GM12874 (cell line): ENCODE data around the gene PPP1R15B.

Experiments
- CTCF ChIP-seq: IDR thresholded peaks from 2 replicates; pipeline ENCODE4 v1.5.1; 2011; ENCODE audit warnings: low read depth, mild to moderate bottlenecking, control low read depth, low read length, moderate library complexity; ENCODE audit not compliant: insufficient read depth

Gene PPP1R15B

DNA sequence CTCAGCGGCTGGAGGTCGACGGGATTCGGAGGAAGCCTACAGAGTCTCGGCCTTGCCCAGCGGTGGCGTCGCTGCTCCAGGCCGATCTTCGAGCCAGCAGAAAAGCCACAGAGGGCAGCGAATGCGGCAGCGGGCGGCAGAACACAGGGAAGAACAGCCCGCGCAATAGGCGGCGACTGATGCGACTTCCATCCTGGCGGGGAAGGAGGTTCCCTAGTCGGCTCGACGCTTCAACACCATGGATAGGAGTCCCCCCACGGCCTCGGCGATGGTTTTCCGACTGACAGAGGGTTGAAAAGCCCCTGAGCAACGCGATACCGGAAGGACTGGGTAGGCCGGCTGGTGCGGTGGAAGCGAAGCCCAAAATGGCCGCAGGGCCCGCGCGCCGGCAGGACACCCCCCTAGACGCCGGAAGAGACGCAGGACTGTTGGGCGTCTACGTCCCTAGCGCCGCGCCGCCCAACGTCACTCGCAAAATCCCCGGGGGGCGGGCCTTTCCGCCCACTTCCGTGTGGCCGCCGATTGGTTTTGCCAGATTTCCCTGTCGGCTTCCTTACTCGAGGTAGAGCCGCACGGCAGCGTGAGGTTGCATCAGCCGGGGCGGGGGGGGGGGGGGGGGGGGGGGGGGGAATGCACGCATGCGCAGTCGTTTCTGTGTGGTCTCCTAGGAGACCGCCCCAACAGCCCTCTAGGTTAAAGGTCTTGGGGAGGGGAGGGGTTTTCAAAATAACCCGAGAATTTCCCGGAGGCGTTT lies at the start of gene PPP1R15B:
Gene PPP1R15B (minus strand): TSS at position 367 of the 754 bp plus-strand sequence. CDS start 406 bp downstream, outside the sequence.
- no peak for TF ChIP-seq CTCF

DNA sequence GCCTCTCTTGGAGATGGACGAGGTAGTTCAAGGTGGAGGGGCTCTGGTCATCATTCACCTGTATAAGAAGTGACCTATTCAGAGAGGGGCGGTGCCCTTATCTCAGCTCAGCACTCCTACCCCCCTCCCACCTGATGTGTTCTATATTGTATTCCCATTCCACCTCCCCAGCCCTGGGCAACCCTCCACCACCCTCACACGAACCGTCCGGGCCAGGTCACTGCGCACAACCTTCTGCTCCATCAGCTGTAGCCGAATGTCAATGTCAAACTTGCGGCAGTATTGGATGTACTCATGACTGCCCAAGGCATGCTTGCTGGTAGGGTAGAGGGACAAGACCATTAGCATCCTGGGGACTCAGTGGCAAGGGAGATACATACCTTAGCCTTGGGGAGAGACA lies 48.7 kb upstream of the PPP1R15B start:
- no peak for TF ChIP-seq CTCF

DNA sequence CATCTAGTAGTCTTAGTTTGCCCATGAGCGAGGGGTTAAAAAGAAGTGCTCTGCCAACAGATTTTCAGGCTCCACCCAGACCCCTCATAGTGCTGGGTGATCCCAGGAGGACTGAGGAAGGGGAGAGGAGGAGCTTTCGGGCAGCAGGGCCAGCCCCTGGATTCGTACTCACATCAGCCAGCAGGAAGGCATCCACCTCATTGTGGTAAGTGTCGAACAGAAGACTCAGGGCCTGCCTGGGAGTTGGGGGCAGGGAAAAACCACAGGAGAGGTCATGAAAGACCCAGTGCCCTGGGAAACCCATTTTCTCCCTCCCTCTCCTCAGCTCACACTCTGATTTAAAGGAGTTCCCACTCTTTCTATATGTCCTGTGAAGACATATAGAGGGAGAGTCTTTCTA lies 48.1 kb upstream of the PPP1R15B start:
- TF ChIP-seq CTCF, result no peak

GRCh38 chr1:204457666-204458065 lies 46.0 kb upstream of the PPP1R15B start:
- no peak for TF ChIP-seq CTCF

- TF ChIP-seq CTCF, result no peak
Observed at GRCh38 chr1:204456826-204457442, 45.3 kb upstream of the PPP1R15B start.

- TF ChIP-seq CTCF, result no peak
Observed at GRCh38 chr1:204455831-204456145, 44.2 kb upstream of the PPP1R15B start.

DNA sequence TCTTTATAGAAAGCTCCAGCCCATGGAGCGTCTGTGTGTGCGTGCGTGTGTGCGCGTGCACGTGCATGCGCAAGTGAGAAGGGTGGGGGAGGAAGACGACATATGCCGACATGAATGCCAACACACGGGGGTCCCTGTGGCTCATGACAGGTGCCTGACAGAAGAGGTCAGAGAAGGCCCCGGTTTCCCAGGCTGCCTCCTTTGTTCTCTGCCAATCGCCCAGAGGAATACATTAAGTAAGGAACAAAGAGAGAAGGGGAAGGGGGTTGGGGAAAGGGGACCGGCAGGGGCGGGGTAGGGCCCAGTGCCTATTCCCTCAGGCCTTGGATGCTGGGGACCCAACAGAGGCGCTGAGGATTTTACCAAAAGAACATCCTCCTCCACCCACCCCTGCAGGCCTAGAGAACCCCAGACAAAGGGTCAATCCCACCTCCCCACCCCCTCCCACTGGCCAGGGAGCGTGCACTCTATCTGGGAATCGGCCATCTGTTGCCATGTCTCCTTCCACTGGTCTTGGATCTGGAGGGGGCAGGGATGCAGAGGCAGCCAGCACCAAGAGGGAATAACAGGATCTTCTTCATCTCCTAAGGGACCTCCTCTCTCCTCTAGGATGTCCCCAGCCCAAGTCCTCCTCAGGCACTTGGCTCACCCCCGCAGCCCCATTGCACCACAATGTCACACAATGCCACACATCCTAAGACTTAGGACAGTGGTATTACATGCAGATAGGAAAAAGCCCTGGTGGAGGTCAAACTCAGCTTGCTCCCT lies 43.6 kb upstream of the PPP1R15B start:
- TF ChIP-seq CTCF, result no peak
